ENCODE data around the gene ERO1B. TPM values are rescaled to one million over a fixed set of nuclear protein-coding genes. Genes with fewer than 3 reads are reported as not detected.

Gene ERO1B
- polyA plus RNA-seq, 1 of the 3 experiments (the other 2 are of a cell fraction): 0.79 TPM

- H3K4me3 ChIP-seq (ENCODE audit: low read depth in 2 of 2, low read length in 1 of 2): no peak overlapping the region
- H3K79me2 ChIP-seq (ENCODE audit: insufficient read depth): no peaks in the 10 kb centered on the region
- no peak for DNase-seq
- H2AFZ ChIP-seq (ENCODE audit: low read depth): no peak overlapping the region
- H4K20me1 ChIP-seq (ENCODE audit: insufficient read depth): no peaks in the 10 kb centered on the region
- peaks cover 11 to 14% of the 10 kb centered on the region in 2 experiments for H3K36me3 ChIP-seq (replicated peaks in 1 of 2; ENCODE audit: control insufficient read depth in 1 of 2, insufficient read depth in 2 of 2, low read length in 1 of 2)
- WGBS (ENCODE audit: low lambda C conversion rate): 90% methylated on average over 3 of the region's 4 CpGs
- H3K27ac ChIP-seq (ENCODE audit: low read depth in 2 of 2, low read length in 1 of 2): no peak overlapping the region
- CTCF ChIA-PET: no interaction called here
- no peaks in the 10 kb centered on the region for H3K9me3 ChIP-seq
- no peak overlapping the region for H3K9ac ChIP-seq
- H3K27me3 ChIP-seq (ENCODE audit: insufficient read depth): no peaks in the 10 kb centered on the region
- H3K4me2 ChIP-seq: no peak overlapping the region
- POLR2A ChIA-PET: no interaction called here
- TF ChIP-seq POLR2AphosphoS5 (IDR thresholded peaks at IDR 0.05; ENCODE audit: low read depth, low read length) (no peak), EZH2phosphoT487 (IDR thresholded peaks at IDR 0.05; ENCODE audit: borderline replicate concordance, low read depth) (no peak), NRF1 (IDR thresholded peaks at IDR 0.05; ENCODE audit: low read depth, low read length) (no peak), GATA2 (CRISPR knock-in tag; IDR thresholded peaks at IDR 0.05) (no peak), SIN3A (IDR thresholded peaks at IDR 0.05; ENCODE audit: borderline replicate concordance, low read depth, low read length) (no peak), PBX3 (IDR thresholded peaks at IDR 0.05) (no peak), TCF12 (IDR thresholded peaks at IDR 0.05) (no peak), RFX5 (IDR thresholded peaks at IDR 0.05; ENCODE audit: low read length) (no peak), FOXM1 (IDR thresholded peaks at IDR 0.05; ENCODE audit: low read depth) (no peak), RXRA (IDR thresholded peaks at IDR 0.05; ENCODE audit: borderline replicate concordance, low read depth) (no peak), CHD2 (IDR thresholded peaks at IDR 0.05; ENCODE audit: low read length, partially characterized antibody) (no peak)
- TF ChIP-seq, protein P1, sequence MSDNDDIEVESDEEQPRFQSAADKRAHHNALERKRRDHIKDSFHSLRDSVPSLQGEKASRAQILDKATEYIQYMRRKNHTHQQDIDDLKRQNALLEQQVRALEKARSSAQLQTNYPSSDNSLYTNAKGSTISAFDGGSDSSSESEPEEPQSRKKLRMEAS (IDR thresholded peaks at IDR 0.05; ENCODE audit: low read depth): no peak
- no peaks in the 10 kb centered on the region for H3F3A ChIP-seq (replicated peaks; ENCODE audit: insufficient read depth)
- no peaks in the 10 kb centered on the region for H3K4me1 ChIP-seq (ENCODE audit: control insufficient read depth in 1 of 2, insufficient read depth in 2 of 2, low read depth in 1 of 2, low read length in 1 of 2)
- H3K9me2 ChIP-seq: no peaks in the 10 kb centered on the region
Observed at GRCh38 chr1:236206548-236206947, 75.2 kb downstream of the ERO1B start.

DNA sequence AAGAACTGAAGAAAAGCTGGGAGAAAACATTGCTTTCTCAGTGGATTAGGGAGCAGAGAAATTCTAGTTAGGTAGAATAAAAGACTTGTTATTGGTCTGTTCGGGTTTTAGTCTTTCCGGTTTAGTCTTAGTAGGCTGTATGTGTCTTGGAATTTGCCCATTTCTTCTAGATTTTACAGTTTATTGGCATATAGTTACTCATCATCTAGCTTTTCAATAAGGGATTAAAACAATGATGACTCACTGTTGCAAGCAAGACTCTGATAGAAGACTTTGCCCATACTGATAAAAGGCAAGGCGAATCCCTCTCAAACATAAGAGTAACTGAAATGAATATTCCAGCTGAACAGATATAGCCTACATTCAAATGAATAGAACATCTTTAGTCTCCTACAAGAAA is 77.1 kb downstream of the ERO1B start:
- H2AFZ ChIP-seq (ENCODE audit: low read depth): no peak overlapping the region
- no peak overlapping the region for H3K4me2 ChIP-seq
- no peak overlapping the region for H3K27ac ChIP-seq (ENCODE audit: low read depth in 2 of 2, low read length in 1 of 2)
- TF ChIP-seq NFIC (IDR thresholded peaks at IDR 0.05; ENCODE audit: borderline replicate concordance): no peak
- TF ChIP-seq REST (IDR thresholded peaks at IDR 0.05; ENCODE audit: low read depth, low read length): no peak
- no peak for TF ChIP-seq RAD21 (IDR thresholded peaks at IDR 0.05; ENCODE audit: low read length)
- TF ChIP-seq RFX5 (IDR thresholded peaks at IDR 0.05; ENCODE audit: low read length): no peak
- TF ChIP-seq, protein P2, sequence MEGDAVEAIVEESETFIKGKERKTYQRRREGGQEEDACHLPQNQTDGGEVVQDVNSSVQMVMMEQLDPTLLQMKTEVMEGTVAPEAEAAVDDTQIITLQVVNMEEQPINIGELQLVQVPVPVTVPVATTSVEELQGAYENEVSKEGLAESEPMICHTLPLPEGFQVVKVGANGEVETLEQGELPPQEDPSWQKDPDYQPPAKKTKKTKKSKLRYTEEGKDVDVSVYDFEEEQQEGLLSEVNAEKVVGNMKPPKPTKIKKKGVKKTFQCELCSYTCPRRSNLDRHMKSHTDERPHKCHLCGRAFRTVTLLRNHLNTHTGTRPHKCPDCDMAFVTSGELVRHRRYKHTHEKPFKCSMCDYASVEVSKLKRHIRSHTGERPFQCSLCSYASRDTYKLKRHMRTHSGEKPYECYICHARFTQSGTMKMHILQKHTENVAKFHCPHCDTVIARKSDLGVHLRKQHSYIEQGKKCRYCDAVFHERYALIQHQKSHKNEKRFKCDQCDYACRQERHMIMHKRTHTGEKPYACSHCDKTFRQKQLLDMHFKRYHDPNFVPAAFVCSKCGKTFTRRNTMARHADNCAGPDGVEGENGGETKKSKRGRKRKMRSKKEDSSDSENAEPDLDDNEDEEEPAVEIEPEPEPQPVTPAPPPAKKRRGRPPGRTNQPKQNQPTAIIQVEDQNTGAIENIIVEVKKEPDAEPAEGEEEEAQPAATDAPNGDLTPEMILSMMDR (IDR thresholded peaks at IDR 0.05): no peak
- 94% methylated on average over 3 of the region's 3 CpGs for WGBS (ENCODE audit: low lambda C conversion rate)
- POLR2A ChIA-PET: no interaction called here
- no peaks in the 10 kb centered on the region for H3K4me1 ChIP-seq (ENCODE audit: control insufficient read depth in 1 of 2, insufficient read depth in 2 of 2, low read depth in 1 of 2, low read length in 1 of 2)
- CTCF ChIA-PET: no interaction called here
- H3K9me3 ChIP-seq: peaks cover 10% of the 10 kb centered on the region; the same call in 1 of the 2 replicates
- H3K9ac ChIP-seq: no peak overlapping the region
- no peaks in the 10 kb centered on the region for H3F3A ChIP-seq (replicated peaks; ENCODE audit: insufficient read depth)
- peaks cover 10 to 11% of the 10 kb centered on the region in 2 experiments for H3K36me3 ChIP-seq (replicated peaks in 1 of 2; ENCODE audit: control insufficient read depth in 1 of 2, insufficient read depth in 2 of 2, low read length in 1 of 2)
- no peaks in the 10 kb centered on the region for H3K9me2 ChIP-seq
- H4K20me1 ChIP-seq (ENCODE audit: insufficient read depth): no peaks in the 10 kb centered on the region
- no peaks in the 10 kb centered on the region for H3K79me2 ChIP-seq (ENCODE audit: insufficient read depth)
- H3K27me3 ChIP-seq (ENCODE audit: insufficient read depth): no peaks in the 10 kb centered on the region
- no peak overlapping the region for H3K4me3 ChIP-seq (ENCODE audit: low read depth in 2 of 2, low read length in 1 of 2)
- DNase-seq: no peak

All from SK-N-SH (cell line).